Body of pancreas (tissue), 4 donors: ENCODE data around the gene PYM1. TPM values are rescaled to one million over a fixed set of nuclear protein-coding genes. Genes with fewer than 3 reads are reported as not detected.

Experiments used
- ATAC-seq: fragments of 150-250 bp; one replicate; pipeline ENCODE4 v1.9.1; 2016
- DNase-seq, 4 donors: peaks; one replicate each; pipeline ENCODE4 v3.0.0-alpha.2; 2019
- H3K27ac ChIP-seq, 4 donors: fragments of 200-600 bp; sonication (generic); 1 replicate in 3 of 4; 2 replicates in 1 of 4; pipeline versions ENCODE4 v1.5.1 to v1.6.1; 2016 to 2019; ENCODE audit warnings: mild to moderate bottlenecking in 1 of 4, mixed read lengths in 1 of 4, moderate library complexity in 1 of 4
- H3K27me3 ChIP-seq, 2 donors: fragments of 200-600 bp; sonication (generic); one replicate each; pipeline ENCODE4 v1.6.0; 2016; ENCODE audit warnings: mild to moderate bottlenecking in 1 of 2
- H3K36me3 ChIP-seq, 2 donors: fragments of 200-600 bp; sonication (generic); replicated peaks in 1 of 2; 2 replicates each; pipeline ENCODE4 v1.5.1; 2016; ENCODE audit warnings: low read depth in 2 of 2; ENCODE audit not compliant: insufficient read depth in 1 of 2
- H3K4me1 ChIP-seq: fragments of 200-600 bp; sonication (generic); one replicate; pipeline ENCODE4 v1.6.0; 2016
- H3K4me3 ChIP-seq, 2 donors: fragments of 200-600 bp; sonication (generic); 1 replicate in 1 of 2; 2 replicates in 1 of 2; pipeline ENCODE4 v1.5.1; 2016 to 2019
- H3K9me3 ChIP-seq, 3 donors: fragments of 200-600 bp; sonication (generic); 1 replicate in 2 of 3; 2 replicates in 1 of 3; pipeline ENCODE4 v1.5.1; 2016
- POLR2A ChIP-seq, 3 donors: fragments of 450-650 bp; IDR thresholded peaks; one replicate each; pipeline ENCODE4 v1.6.1; 2016; ENCODE audit warnings: antibody characterized with exemption in 3 of 3, mild to moderate bottlenecking in 2 of 3
- WGBS, 2 donors: methylation state at CpG; one replicate each; pipeline ENCODE4 v1.1.5; 2017; 5-methylcytosine and 5-hydroxymethylcytosine counted together
- intact Hi-C: fragments of 100-400 bp; cut with DNase I; formaldehyde crosslinking; loops from one replicate; pipeline ENCODE4 v1.15.1; 2023
- total RNA-seq, 2 donors: library from RNA; depleted of rRNA; stranded (reverse); fragments of >200 nt; gene quantifications; one replicate each; pipeline ENCODE4 v1.1.0, GENCODE V29; 2016
- TF ChIP-seq, protein P1 (sequence below), 7 experiments: fragments of 450-650 bp in 4 of 7; fragments of 200-600 bp in 3 of 7; sonication (generic) in 3 of 7; IDR thresholded peaks; one replicate each; pipeline ENCODE4 v1.5.1; 2016 to 2019; ENCODE audit warnings: antibody characterized with exemption in 7 of 7

Gene PYM1
- total RNA-seq, 2 donors from 2014 or later = 21.5 to 26.0 TPM

DNA sequence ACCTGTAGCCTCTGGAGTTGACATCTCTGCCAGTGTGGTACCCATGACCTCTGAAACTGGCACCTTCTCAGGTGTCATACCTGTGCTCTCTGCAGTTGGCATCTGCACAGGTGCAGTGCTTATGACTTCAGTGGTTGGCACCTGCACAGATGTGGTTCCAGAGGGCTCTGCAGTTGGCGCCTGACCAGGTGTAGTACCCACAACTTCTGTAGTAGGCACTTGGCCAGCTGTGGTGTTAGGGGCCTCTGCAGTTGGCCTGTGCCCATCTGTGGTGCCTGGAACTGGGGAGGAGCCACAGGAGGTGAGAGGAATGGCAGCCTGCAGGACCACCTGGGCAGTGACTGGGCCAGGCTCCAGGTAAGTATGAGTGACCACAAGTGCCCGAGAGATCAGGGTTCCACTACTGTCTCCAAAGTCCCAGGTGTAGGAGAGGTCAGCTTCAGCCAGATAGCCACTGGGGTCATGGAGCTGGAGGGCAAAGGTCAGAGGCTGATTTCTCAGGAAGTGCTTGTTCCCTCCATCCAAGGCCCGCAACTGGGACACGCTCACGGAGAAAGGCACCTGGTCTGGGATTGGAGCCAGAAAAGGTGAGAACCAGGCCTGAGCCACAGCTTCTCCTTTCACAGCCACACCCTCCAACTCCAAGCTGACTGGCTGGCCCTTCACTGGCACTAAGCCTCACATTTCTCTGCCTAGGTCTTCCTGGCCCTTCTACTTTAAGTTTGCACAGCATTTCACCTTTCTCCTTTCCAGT, 29.6 kb upstream of the PYM1 start:
- peaks cover 13% of the 10 kb centered on the region for H3K4me1 ChIP-seq
- no peaks in the 10 kb centered on the region for H3K27me3 ChIP-seq
- H3K27ac ChIP-seq = peak overlapping the region in 2 of 4 donors; percentile 44 to 55
- no peaks in the 10 kb centered on the region for H3K9me3 ChIP-seq
- intact Hi-C loops = no loop called here
- ATAC-seq (peak; percentile 87), DNase-seq (peak; percentile 73 to 90 (median 84))
- no peak overlapping the region for H3K4me3 ChIP-seq
- H3K36me3 ChIP-seq = peaks cover 0 to 3% of the 10 kb centered on the region in 2 donors
- WGBS, 2 donors = 5 to 23% methylated on average over 4 to 5 of the region's 5 CpGs
- TF ChIP-seq, protein P1, sequence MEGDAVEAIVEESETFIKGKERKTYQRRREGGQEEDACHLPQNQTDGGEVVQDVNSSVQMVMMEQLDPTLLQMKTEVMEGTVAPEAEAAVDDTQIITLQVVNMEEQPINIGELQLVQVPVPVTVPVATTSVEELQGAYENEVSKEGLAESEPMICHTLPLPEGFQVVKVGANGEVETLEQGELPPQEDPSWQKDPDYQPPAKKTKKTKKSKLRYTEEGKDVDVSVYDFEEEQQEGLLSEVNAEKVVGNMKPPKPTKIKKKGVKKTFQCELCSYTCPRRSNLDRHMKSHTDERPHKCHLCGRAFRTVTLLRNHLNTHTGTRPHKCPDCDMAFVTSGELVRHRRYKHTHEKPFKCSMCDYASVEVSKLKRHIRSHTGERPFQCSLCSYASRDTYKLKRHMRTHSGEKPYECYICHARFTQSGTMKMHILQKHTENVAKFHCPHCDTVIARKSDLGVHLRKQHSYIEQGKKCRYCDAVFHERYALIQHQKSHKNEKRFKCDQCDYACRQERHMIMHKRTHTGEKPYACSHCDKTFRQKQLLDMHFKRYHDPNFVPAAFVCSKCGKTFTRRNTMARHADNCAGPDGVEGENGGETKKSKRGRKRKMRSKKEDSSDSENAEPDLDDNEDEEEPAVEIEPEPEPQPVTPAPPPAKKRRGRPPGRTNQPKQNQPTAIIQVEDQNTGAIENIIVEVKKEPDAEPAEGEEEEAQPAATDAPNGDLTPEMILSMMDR (IDR thresholded peaks at IDR 0.05) = no peak
- TF ChIP-seq POLR2A (IDR thresholded peaks at IDR 0.05) = no peak

DNA sequence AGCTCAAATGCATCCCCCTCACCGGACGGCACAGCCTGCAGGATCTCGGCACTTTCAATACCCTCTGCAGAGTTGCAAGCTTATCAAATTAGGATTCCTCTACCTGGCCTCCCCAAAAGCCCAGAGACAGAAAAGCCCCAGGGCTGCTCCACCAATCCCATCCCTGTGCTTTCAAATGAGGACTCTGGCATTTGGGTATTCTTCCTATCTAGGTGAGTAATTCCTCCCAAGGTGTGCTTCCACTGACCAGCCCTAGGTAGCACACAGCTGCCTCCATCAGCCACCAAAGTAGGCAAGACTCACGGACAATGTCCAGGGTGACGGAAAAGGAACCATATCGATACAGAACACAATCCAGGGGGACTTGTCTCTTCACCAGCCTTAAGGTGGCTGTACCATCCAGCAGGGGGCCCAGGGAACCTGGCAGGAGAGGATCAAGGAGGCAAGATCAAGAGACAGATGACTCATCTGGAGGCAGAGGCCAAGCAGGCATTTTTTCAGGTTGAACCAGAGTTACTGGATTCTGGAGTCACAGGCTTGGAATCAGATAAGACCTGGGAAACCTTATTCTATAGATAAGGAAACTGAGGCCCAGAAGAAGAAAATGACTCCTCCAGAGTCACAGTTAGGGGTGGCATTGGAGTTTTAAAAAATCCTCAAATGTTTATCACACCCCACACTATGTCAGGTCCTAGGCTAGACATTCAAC, 28.3 kb upstream of the PYM1 start:
- TF ChIP-seq, protein P1 (IDR thresholded peaks at IDR 0.05) = peak in 3 of 7 experiments; percentile 20 to 38 (median 20)
- no peak for TF ChIP-seq POLR2A (IDR thresholded peaks at IDR 0.05)
- Histone ChIP-seq H3K4me3 (no peak overlapping the region), H3K27ac (no peak overlapping the region), H3K9me3 (no peaks in the 10 kb centered on the region), H3K36me3 (peaks cover 0 to 5% of the 10 kb centered on the region in 2 donors), H3K27me3 (no peaks in the 10 kb centered on the region), H3K4me1 (peaks cover 13% of the 10 kb centered on the region)
- 82 to 84% methylated on average over 6 of the region's 6 CpGs for WGBS, 2 donors
- DNase-seq (peak in 3 of 4 donors; percentile 31 to 52 (median 41)), ATAC-seq (peak; percentile 33)
- intact Hi-C loops = no loop called here

- H3K27me3 ChIP-seq = no peaks in the 10 kb centered on the region
- 84 to 100% methylated on average over 1 to 4 of the region's 4 CpGs for WGBS, 2 donors
- no peaks in the 10 kb centered on the region for H3K9me3 ChIP-seq
- H3K36me3 ChIP-seq = peaks cover 0 to 5% of the 10 kb centered on the region in 2 donors
- TF ChIP-seq POLR2A (IDR thresholded peaks at IDR 0.05) = no peak
- TF ChIP-seq, protein P1 (IDR thresholded peaks at IDR 0.05) = no peak
- peaks cover 13% of the 10 kb centered on the region for H3K4me1 ChIP-seq
- DNase-seq (no peak), ATAC-seq (no peak)
- intact Hi-C loops = no loop called here
- H3K27ac ChIP-seq = no peak overlapping the region
- no peak overlapping the region for H3K4me3 ChIP-seq
Measured at GRCh38 chr12:55955344-55955743, 27.6 kb upstream of the PYM1 start.

- H3K36me3 ChIP-seq = peaks cover 0 to 4% of the 10 kb centered on the region in 2 donors
- no peaks in the 10 kb centered on the region for H3K9me3 ChIP-seq
- intact Hi-C loops = loop anchor here (10.0 kb wide), 1 partner anchor 202 kb away; the partner anchor contains the start of gene GDF11
- no peaks in the 10 kb centered on the region for H3K4me1 ChIP-seq
- no peaks in the 10 kb centered on the region for H3K27me3 ChIP-seq
- TF ChIP-seq POLR2A (IDR thresholded peaks at IDR 0.05) = no peak
- TF ChIP-seq, protein P1 (IDR thresholded peaks at IDR 0.05) = no peak
- no peak overlapping the region for H3K4me3 ChIP-seq
- H3K27ac ChIP-seq = no peak overlapping the region
- 80% methylated on average over 6 of the region's 6 CpGs for WGBS, 2 donors
- ATAC-seq (no peak), DNase-seq (no peak)
Measured at GRCh38 chr12:55946553-55946952, 18.9 kb upstream of the PYM1 start.
